HG02588 (cell line): ENCODE measurements around the gene ADCY5.

ENCODE experiments used
- ATAC-seq: cut with Tn5 transposase; IDR thresholded peaks from one replicate; pipeline ENCODE4 v1.9.1; 2021; ENCODE audit warnings: mild to moderate bottlenecking, moderate library complexity; ENCODE audit not compliant: unreplicated experiment

The ADCY5 gene

GRCh38 chr3:123389628-123389918 lies 59.3 kb downstream of the ADCY5 start:
- no peak for ATAC-seq

DNA sequence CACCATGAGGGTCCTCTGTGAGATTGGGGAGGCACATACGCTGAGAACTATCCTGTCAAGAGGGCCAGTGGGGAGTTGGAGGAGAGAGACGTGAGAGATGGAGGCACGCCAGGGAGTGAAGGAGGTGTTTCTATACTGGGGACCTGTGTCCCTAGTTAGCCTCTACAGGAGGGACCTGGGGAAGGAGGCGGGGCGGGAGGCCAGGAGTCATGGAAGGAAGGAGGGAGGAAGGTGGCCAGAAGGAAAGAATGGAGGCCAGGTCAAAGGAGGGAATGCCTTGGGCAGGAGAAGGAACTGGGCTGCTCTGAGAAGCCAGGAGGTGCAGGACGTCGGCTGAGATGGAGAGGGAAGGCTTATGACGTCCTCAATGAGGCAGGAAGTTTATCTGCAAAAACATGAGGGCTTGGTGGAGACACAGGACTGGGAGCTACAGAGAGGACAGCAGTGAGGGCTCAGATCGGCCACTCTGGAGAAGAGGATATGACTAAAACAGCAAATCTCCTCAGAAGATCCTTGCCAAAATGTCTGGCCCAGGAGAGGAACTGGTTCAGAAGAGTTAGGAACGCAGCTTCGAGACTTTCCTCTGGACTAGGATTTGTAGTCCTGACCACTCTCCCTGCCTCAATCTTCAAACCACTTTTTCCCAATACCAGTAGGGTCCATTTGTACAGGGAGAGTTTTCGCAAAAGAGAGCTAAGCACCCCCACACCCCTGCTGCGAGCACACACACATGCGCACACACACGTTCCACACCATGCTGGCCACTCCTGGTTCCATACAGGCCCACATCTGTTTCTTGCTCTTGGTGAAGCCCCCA lies 59.9 kb downstream of the ADCY5 start:
- no peak for ATAC-seq

DNA sequence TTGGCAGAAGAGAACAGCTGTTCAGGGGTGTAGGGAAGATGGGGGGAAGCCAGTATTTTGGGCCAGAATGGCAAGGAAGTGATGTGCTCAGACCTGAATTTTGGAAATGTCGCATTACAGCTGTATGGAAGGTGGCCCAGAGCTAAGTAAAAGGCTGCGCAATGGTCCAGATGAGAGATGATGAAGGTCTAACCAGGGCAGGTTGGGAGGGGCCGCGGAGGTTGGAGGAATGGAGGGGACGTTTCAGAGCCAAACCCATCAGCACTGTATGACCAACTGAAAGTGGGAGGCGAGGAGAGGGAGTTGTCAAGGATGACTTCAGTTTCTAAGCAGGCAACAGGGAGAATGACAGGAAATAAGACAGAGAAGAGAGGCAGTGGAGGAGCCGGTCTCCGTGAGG lies 60.8 kb downstream of the ADCY5 start:
- no peak for ATAC-seq

DNA sequence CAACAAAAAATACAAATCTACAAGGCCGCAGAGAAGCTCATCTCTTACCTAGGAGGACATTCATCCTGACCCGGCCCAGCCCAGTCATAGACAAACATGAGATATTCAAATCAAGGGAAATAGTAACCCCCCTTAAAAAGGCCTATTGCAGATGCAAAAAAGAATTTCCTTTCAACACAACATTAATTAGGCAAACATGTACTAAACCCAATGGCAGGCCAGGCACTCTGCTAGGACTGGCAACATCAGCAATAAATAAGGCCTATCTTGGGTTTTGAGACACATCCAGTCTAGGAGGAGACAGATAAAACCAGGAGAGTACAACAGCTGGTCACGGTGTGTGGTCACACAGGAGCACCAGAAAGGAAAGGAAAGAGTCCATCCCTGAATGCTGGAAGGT lies 61.4 kb downstream of the ADCY5 start:
- no peak for ATAC-seq

DNA sequence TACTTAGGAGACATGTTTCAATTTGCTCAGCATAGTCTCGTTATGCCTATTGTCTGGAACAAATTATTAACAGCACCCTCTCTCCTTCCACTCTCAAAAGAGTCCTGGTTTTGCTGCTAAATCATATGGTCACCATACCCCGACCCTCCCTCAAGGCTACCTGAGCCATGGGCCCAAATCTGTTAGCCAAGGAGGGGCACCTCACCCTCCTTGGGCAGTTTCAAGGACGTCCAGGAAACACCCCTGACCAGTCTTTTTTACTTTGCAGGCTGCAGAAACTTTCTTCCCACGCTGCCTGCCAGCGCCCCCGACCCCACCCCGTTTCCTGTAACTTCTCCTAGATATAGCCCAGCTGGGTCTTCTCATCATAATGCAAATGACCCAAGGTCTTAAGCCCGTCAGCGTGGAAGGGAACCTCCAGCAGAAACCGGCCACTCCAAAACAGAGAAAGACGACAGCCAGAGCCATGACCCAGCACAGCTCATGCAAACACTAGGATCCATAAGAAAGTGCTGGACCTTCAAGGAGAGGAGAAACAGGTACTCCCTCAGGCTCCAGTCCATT lies 62.3 kb downstream of the ADCY5 start:
- ATAC-seq, result no peak

GRCh38 chr3:123385981-123386380 lies 62.9 kb downstream of the ADCY5 start:
- ATAC-seq, result no peak

- no peak for ATAC-seq
Observed at GRCh38 chr3:123385499-123385898, 63.4 kb downstream of the ADCY5 start.

- no peak for ATAC-seq
Observed at GRCh38 chr3:123385001-123385401, 63.9 kb downstream of the ADCY5 start.

DNA sequence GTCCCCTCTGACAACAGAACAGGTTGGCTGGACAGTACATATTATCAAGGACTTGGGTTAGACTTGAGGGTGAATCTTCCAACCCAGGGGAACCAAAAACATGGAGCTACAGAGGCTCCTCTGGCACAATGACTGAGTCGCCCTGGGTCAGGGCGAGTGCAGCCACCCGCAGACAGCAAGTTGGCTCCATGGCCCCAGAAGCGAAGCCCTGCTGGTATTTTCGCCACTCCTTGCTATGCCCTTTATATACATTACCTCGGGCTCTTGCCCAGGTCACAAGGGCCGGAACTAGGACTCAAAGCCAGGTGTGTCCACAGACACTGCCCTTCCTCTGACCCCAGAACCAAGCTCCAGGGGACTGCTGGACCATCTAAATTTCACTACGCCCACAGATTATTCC lies 64.6 kb downstream of the ADCY5 start:
- ATAC-seq, result no peak

DNA sequence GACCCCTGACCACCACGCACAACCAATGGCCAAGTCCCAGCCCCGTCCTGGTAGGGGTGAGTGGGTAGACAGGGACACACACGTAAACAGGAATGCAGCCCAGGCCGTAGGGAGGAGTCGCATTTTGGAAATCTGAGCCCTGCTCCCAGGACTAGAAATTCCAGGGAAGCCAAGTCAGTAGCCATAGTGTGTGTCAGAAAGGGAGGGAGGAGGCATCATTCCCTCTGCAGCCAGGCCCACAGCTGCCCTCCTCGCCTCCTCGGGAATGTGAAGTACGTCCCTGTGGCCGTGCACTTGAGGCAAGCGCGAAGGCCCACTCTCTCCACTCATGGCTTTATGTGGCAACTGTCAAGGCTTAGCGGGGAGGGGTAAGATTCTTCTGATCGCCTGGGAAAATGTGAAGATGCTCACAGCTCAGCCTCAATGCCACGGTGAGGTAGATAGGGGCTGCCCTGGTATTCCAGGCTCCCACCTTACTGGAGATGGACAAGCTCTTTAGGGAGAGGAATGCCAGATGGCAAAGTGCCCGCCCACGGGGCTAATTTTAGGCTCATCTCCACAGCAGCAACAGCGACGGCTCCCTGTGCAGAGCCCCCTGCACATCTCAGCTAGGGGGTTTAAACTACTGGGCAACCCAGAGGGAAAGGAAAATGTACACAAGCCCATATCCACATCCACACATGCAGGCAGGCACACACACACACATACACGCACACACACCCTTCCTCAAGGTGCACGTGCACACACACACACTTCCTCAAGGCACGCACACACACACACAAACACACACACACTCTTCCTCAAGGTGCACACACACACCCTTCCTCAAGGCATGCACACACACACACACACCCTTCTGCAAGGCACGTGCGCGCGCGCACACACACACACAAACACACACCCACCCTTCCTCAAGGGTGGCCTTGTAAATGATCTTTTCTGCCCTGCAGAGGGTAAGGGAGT lies 65.5 kb downstream of the ADCY5 start:
- ATAC-seq, result no peak

GRCh38 chr3:123380261-123380660 lies 68.6 kb downstream of the ADCY5 start:
- no peak for ATAC-seq

DNA sequence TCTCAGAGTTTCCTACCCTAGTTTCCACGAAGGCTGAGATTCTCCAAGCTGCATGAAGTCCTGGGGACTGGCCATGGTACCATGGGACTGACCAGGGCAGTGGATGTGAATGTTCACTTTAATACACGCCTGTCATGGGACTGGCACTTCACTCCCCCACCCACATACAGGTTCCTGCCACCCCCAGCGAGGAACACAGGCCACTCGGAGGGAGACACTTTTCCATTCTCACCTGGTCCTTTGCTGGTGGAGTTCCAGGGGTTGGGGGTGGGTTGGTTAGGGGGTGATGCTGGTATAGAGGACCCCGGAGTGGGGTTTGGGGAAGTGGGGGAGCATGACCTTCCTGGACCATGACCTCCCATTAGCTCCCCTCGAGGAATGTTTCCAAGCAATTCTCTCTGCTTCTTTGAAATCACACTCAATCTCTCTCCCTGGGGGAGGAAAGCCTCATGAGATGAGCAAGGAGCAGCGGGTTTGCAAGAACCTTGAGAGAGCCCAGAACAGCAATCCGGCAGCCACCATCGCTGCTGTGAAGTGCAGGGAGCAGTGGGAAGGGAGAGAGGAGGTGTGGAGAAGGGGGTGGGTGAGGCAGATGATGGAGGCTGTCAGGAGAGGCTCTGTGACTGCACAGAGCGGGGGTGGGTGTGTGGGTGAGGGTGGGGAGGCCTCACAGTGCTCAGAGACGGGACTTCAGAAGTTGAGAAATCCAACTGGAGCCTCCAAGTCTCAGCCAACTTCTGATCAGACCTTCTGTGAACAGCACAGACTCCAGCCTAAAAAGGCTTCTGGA lies 69.7 kb downstream of the ADCY5 start:
- ATAC-seq, result no peak

GRCh38 chr3:123378409-123378915 lies 70.4 kb downstream of the ADCY5 start:
- no peak for ATAC-seq

GRCh38 chr3:123377243-123377740 lies 71.6 kb downstream of the ADCY5 start:
- no peak for ATAC-seq

- no peak for ATAC-seq
Observed at GRCh38 chr3:123376451-123377242, 72.2 kb downstream of the ADCY5 start.

- ATAC-seq, result no peak
Observed at GRCh38 chr3:123375014-123375940, 73.6 kb downstream of the ADCY5 start.

- ATAC-seq, result no peak
Observed at GRCh38 chr3:123374016-123374415, 74.9 kb downstream of the ADCY5 start.

- ATAC-seq, result no peak
Observed at GRCh38 chr3:123373474-123373987, 75.4 kb downstream of the ADCY5 start.
